GM23248 (cell line): ENCODE results near the gene SLC38A8.

Experiments used
- EZH2 ChIP-seq: fragments of 200-600 bp; sonication (generic); IDR thresholded peaks from 2 replicates; pipeline ENCODE4 v1.6.1; 2018; ENCODE audit warnings: antibody characterized with exemption, mild to moderate bottlenecking; ENCODE audit not compliant: insufficient read depth, poor library complexity, severe bottlenecking
- EZH2phosphoT487 ChIP-seq: fragments of 200-600 bp; sonication (generic); IDR thresholded peaks from 2 replicates; pipeline ENCODE4 v1.6.1; 2018; ENCODE audit warnings: antibody characterized with exemption, moderate library complexity, mild to moderate bottlenecking, low read depth; ENCODE audit not compliant: insufficient read depth

DNA sequence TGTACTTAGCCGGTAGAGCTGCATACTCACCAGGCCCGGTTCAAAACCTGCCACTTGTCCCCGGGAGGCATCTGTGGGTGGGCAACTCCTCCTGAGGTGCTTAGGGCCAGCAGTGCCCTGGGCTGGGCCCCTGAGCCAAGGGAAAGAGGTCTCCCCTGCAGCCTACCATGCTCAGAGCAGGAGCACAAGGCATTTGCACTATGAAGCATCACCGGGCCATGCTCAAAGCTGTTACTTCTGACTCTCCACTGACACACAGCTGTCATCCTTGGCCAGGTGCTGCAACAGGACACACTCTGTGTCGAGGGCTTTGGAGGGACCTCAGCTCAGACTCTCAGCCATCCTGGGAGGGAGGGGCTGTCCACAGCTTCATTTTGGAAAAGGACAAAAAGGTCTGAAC lies 37.2 kb downstream of the SLC38A8 start:
- TF ChIP-seq EZH2 (no peak), EZH2phosphoT487 (no peak)
